IMR-90 (cell line): Measurements from ENCODE around the gene ZNF862. TPM values are rescaled to one million over a fixed set of nuclear protein-coding genes. Genes with fewer than 3 reads are reported as not detected.
A peak's percentile ranks its signal among the peaks of the same experiment; 100 is the strongest.

Experiments used
- ATAC-seq: fragments of 200-7000 bp; cut with Tn5 transposase; 2 replicates; pipeline ENCODE4 v1.9.1; 2020; ENCODE audit warnings: low read depth, mild to moderate bottlenecking, moderate library complexity
- BruUV-seq: library from RNA; stranded (reverse); fragments of 400-500 nt; replicated peaks from 2 replicates; lab custom pipeline; 2021; lab: Mats Ljungman, UMichigan
- CTCF ChIA-PET: fragments of 300-600 bp; formaldehyde crosslinking; extraction: SDS; loops from one replicate; lab custom pipeline; 2021; ENCODE audit warnings: antibody characterized with exemption; lab: Yijun Ruan, JAX
- POLR2A ChIA-PET: fragments of 300-600 bp; sonication (Branson Sonifier 250); formaldehyde crosslinking; loops from one replicate; lab custom pipeline; 2022; ENCODE audit warnings: antibody characterized with exemption; ENCODE audit not compliant: unreplicated experiment; lab: Charles Lee
- DNase-seq: peaks from one replicate; pipeline ENCODE4 v3.0.0; 2013
- H2AFZ ChIP-seq: replicated peaks from 2 replicates; pipeline ENCODE3; 2013; ENCODE audit warnings: low read length, mild to moderate bottlenecking; ENCODE audit not compliant: poor library complexity
- H2AK5ac ChIP-seq: 2 replicates; pipeline ENCODE4 v1.6.1; 2013; ENCODE audit warnings: low read depth, low read length, inconsistent platforms
- H2AK9ac ChIP-seq: replicated peaks from 2 replicates; pipeline ENCODE3; 2013; ENCODE audit warnings: mild to moderate bottlenecking, low read depth, low read length, moderate library complexity; ENCODE audit not compliant: poor library complexity
- H2BK120ac ChIP-seq: 2 replicates; pipeline ENCODE4 v1.6.1; 2013; ENCODE audit warnings: low read depth, low read length, inconsistent platforms
- H2BK15ac ChIP-seq: 3 replicates; pipeline ENCODE4 v1.6.1; 2013; ENCODE audit warnings: low read depth, low read length, inconsistent platforms
- H2BK20ac ChIP-seq: 2 replicates; pipeline ENCODE4 v1.6.1; 2013; ENCODE audit warnings: low read depth, mild to moderate bottlenecking, inconsistent platforms, low read length, moderate library complexity
- H2BK5ac ChIP-seq: 2 replicates; pipeline ENCODE4 v1.6.1; 2013; ENCODE audit warnings: mild to moderate bottlenecking, low read depth, low read length, inconsistent platforms; ENCODE audit not compliant: poor library complexity, severe bottlenecking
- H3K14ac ChIP-seq: replicated peaks from 2 replicates; pipeline ENCODE4 v1.6.1; 2013; ENCODE audit warnings: low read depth, low read length, inconsistent platforms
- H3K18ac ChIP-seq: 2 replicates; pipeline ENCODE4 v1.6.1; 2013; ENCODE audit warnings: low read depth, low read length, control low read depth
- H3K23ac ChIP-seq: 2 replicates; pipeline ENCODE4 v1.6.1; 2013; ENCODE audit warnings: low read depth, low read length, inconsistent platforms
- H3K27ac ChIP-seq: 2 replicates; pipeline ENCODE4 v1.5.1; 2013; ENCODE audit warnings: mild to moderate bottlenecking, control low read depth, low read length; ENCODE audit not compliant: insufficient read depth
- H3K27me3 ChIP-seq: 2 replicates; pipeline ENCODE4 v1.6.1; 2013; ENCODE audit warnings: low read length; ENCODE audit not compliant: control insufficient read depth, insufficient read depth
- H3K36me3 ChIP-seq: 2 replicates; pipeline ENCODE4 v1.6.1; 2013; ENCODE audit warnings: low read length, mixed read lengths; ENCODE audit not compliant: control insufficient read depth, insufficient read depth
- H3K4ac ChIP-seq: 2 replicates; pipeline ENCODE4 v1.6.1; 2013; ENCODE audit warnings: low read depth, low read length, inconsistent platforms
- H3K4me1 ChIP-seq: 2 replicates; pipeline ENCODE4 v1.6.1; 2013; ENCODE audit warnings: low read length, mixed read lengths; ENCODE audit not compliant: control insufficient read depth, insufficient read depth
- H3K4me2 ChIP-seq: 2 replicates; pipeline ENCODE4 v1.6.1; 2013; ENCODE audit warnings: low read depth, mild to moderate bottlenecking, control low read depth, low read length, moderate library complexity
- H3K4me3 ChIP-seq: 2 replicates; pipeline ENCODE4 v1.5.1; 2013; ENCODE audit warnings: low read depth, mild to moderate bottlenecking, control low read depth, low read length, moderate library complexity; ENCODE audit not compliant: insufficient read depth
- H3K56ac ChIP-seq: 2 replicates; pipeline ENCODE4 v1.6.1; 2013; ENCODE audit warnings: low read length, inconsistent platforms; ENCODE audit not compliant: insufficient read depth; ENCODE audit errors: extremely low read depth
- H3K79me1 ChIP-seq, 2 experiments: 2 replicates each; pipeline ENCODE4 v1.6.1; 2013; ENCODE audit warnings: low read length in 2 of 2, inconsistent platforms in 1 of 2, low read depth in 1 of 2
- H3K9ac ChIP-seq: 2 replicates; pipeline ENCODE4 v1.6.1; 2013; ENCODE audit warnings: low read depth, low read length, control low read depth
- H3K9me1 ChIP-seq: 2 replicates; pipeline ENCODE4 v1.6.1; 2013; ENCODE audit warnings: low read length, inconsistent platforms; ENCODE audit not compliant: insufficient read depth
- H3K9me3 ChIP-seq: 2 replicates; pipeline ENCODE4 v1.6.1; 2013; ENCODE audit warnings: low read length; ENCODE audit not compliant: control insufficient read depth, insufficient read depth
- H4K20me1 ChIP-seq: 2 replicates; pipeline ENCODE4 v1.6.1; 2013; ENCODE audit warnings: low read length, inconsistent platforms; ENCODE audit not compliant: insufficient read depth
- H4K5ac ChIP-seq: 2 replicates; pipeline ENCODE4 v1.6.1; 2013; ENCODE audit warnings: mild to moderate bottlenecking, low read depth, low read length, control low read depth
- H4K8ac ChIP-seq, 2 experiments: 2 replicates each; pipeline ENCODE4 v1.6.1; 2013; ENCODE audit warnings: low read depth in 2 of 2, low read length in 2 of 2, control low read depth in 1 of 2, inconsistent platforms in 1 of 2
- H4K91ac ChIP-seq: 2 replicates; pipeline ENCODE4 v1.6.1; 2013; ENCODE audit warnings: low read depth, low read length, inconsistent platforms; ENCODE audit not compliant: insufficient read depth
- BHLHE40 ChIP-seq: fragments of 150-350 bp; IDR thresholded peaks from 2 replicates; pipeline ENCODE4 v1.6.1; 2016; ENCODE audit warnings: mild to moderate bottlenecking, low read depth, low read length
- CEBPB ChIP-seq: IDR thresholded peaks from 2 replicates; pipeline ENCODE4 v1.6.1; 2012; ENCODE audit warnings: low read depth, low read length, improper control_type of control experiment
- MAFK ChIP-seq: IDR thresholded peaks from 2 replicates; pipeline ENCODE4 v1.6.1; 2012; ENCODE audit warnings: low read depth, low read length, improper control_type of control experiment
- MAZ ChIP-seq: IDR thresholded peaks from 2 replicates; pipeline ENCODE4 v1.6.1; 2012; ENCODE audit warnings: low read depth, mild to moderate bottlenecking, low read length, improper control_type of control experiment, moderate library complexity, borderline replicate concordance
- RAD21 ChIP-seq: IDR thresholded peaks from 2 replicates; pipeline ENCODE4 v1.6.1; 2012; ENCODE audit warnings: low read length, improper control_type of control experiment
- RCOR1 ChIP-seq: IDR thresholded peaks from 2 replicates; pipeline ENCODE4 v1.6.1; 2012; ENCODE audit warnings: mild to moderate bottlenecking, low read length, improper control_type of control experiment; ENCODE audit not compliant: insufficient replicate concordance
- WGBS, 2 experiments: methylation state at CpG; one replicate each; pipeline versions ENCODE4 v1.1.5 to v1.1.7; 2013; ENCODE audit warnings: missing lambda C conversion rate in 2 of 2; ENCODE audit not compliant: insufficient read length in 1 of 2; ENCODE audit errors: extremely low coverage in 2 of 2; 5-methylcytosine and 5-hydroxymethylcytosine counted together
- dilution Hi-C: fragments of 300-500 bp; cut with HindIII; formaldehyde crosslinking; loops from one replicate; pipeline ENCODE4 v1.14.3; 2018; ENCODE audit warnings: low sequenced_read_pairs; ENCODE audit not compliant: unreplicated experiment
- in situ Hi-C: fragments of 300-500 bp; cut with MboI; formaldehyde crosslinking; loops from 3 replicates; pipeline ENCODE4 v1.14.3; 2019; ENCODE audit warnings: low sequenced_read_pairs, inconsistent platforms, mixed read lengths
- intact Hi-C: fragments of 100-400 bp; cut with micrococcal nuclease; formaldehyde crosslinking; loops from 2 replicates; pipeline ENCODE4 v1.10.0; 2022
- polyA plus RNA-seq, 3 experiments: library from polyadenylated mRNA; depleted of rRNA; stranded (reverse); fragments of >200 nt; gene quantifications; 2 replicates each; pipeline ENCODE4 v1.2.3, GENCODE V29; 2012; ENCODE audit warnings: low replicate concordance in 1 of 3
- total RNA-seq: library from RNA; depleted of rRNA; stranded (reverse); fragments of >200 nt; gene quantifications from 2 replicates; pipeline ENCODE4 v1.2.3, GENCODE V29; 2012

Gene ZNF862
- total and polyA plus RNA-seq, 2 of the 4 experiments (the other 2 are of a cell fraction), result 5.9 to 10.8 TPM

- WGBS, 2 experiments, result 40% methylated on average over 1 of the region's 17 CpGs; no CpG with 5 or more reads in 1 of the 2 experiments
- DNase-seq (no peak), ATAC-seq (no peak)
- ChIA-PET CTCF (no interaction called here), POLR2A (no interaction called here)
- intact Hi-C loops (no loop called here), dilution Hi-C loops (no loop called here), in situ Hi-C loops (no loop called here)
- Histone ChIP-seq H3K4me2 (no peak overlapping the region), H3K27ac (no peak overlapping the region), H3K18ac (no peak overlapping the region), H3K36me3 (no peaks in the 10 kb centered on the region), H3K4me1 (no peaks in the 10 kb centered on the region), H4K20me1 (no peaks in the 10 kb centered on the region), H3K14ac (no peak overlapping the region), H3K4me3 (no peak overlapping the region), H3K27me3 (peaks cover 7% of the 10 kb centered on the region; the same call in 1 of the 2 replicates), H4K5ac (no peak overlapping the region), H4K91ac (no peak overlapping the region), H2BK20ac (no peak overlapping the region), H3K79me1 (no peaks in the 10 kb centered on the region), H2AK5ac (no peak overlapping the region), H3K9me1 (no peaks in the 10 kb centered on the region), H3K56ac (no peak overlapping the region), H2BK120ac (no peak overlapping the region), H3K4ac (no peak overlapping the region), H3K23ac (no peak overlapping the region), H2AFZ (peak overlapping the region; percentile 32), H2BK15ac (no peak overlapping the region), H3K9ac (no peak overlapping the region), H4K8ac (no peak overlapping the region), H2AK9ac (no peak overlapping the region), H2BK5ac (no peak overlapping the region), H3K9me3 (no peaks in the 10 kb centered on the region)
- BruUV-seq, result no TSS peak
- TF ChIP-seq RCOR1 (no peak), CEBPB (no peak), MAFK (no peak), RAD21 (no peak), MAZ (no peak), BHLHE40 (no peak)
Measured at GRCh38 chr7:149803551-149804074, 34.6 kb upstream of the ZNF862 start.
